Coronary artery (tissue), 2 donors: Measurements from ENCODE around the gene LARP4B.

Source experiments
- DNase-seq: peaks from one replicate; pipeline ENCODE4 v3.0.0-alpha.2; 2017; ENCODE audit warnings: low spot score
- H3K27ac ChIP-seq, 2 donors: fragments of 200-600 bp; sonication (generic); one replicate each; pipeline ENCODE4 v1.5.1; 2016 to 2019
- H3K4me3 ChIP-seq: fragments of 200-600 bp; sonication (generic); 2 replicates; pipeline ENCODE4 v1.5.1; 2016; ENCODE audit warnings: mild to moderate bottlenecking, moderate library complexity
- CTCF ChIP-seq: fragments of 200-600 bp; sonication (generic); IDR thresholded peaks from one replicate; pipeline ENCODE4 v1.5.1; 2019; ENCODE audit warnings: antibody characterized with exemption

LARP4B gene

DNA sequence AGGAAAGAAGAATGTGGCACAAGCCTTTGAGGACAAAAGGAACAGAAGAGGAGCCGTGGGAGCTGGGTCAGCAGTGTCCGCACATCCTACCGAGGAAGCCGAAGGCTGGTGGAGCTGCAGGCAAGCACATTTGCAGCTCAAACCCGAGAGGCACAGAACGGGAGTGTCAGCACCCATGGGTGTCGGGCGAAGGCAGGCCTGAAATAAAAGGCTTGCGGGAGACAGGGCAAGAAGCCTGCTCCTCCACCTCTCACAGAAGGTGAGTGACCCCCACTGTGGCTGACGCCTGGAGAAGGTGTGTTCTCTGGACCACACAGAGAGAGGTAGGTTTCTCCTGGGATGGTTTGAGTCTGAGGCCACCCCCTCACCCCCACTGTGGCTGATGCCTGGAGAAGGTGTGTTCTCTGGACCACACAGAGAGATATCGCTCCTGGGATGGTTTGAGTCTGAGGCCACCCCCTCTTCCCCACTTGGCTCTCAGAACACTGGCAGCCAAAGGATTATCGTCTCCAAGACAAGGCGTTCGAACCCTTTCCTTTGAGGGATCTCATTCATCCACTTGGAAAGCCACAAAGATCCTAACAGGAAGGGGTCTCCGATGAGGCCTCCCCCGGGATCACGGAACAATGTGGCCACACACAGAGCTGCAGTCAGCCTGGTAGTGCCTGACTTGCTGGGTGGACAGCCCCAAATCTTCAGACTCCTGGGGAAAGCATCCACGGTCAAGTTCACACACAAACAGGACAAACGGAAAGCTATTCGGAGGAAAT, 35.1 kb upstream of the LARP4B start:
- DNase-seq: no peak
- no peak for TF ChIP-seq CTCF
- no peak overlapping the region for H3K4me3 ChIP-seq
- H3K27ac ChIP-seq: no peak overlapping the region

DNA sequence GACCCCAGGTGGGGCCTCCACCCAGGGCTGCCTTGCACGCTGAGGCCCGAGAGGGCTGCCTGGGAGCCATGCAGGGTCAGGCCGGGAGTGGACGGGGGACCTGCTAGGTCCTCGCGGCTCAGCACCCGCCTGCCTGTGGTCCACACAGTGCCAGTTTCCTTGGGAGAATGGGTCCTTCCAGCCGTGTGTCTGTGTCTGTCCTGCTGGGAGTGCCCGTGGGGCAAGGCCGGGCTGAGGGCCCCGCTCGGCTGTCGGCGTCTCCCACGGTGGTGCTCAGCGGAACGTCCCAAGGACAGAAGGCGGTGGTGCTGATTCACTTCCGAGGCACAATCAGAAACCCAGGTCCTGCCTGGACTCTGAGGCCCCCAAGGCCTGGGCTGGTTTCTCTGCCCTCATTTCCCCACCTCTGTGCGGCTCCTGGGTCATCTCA, 33.5 kb upstream of the LARP4B start:
- H3K4me3 ChIP-seq: no peak overlapping the region
- H3K27ac ChIP-seq: no peak overlapping the region
- DNase-seq: no peak
- no peak for TF ChIP-seq CTCF

DNA sequence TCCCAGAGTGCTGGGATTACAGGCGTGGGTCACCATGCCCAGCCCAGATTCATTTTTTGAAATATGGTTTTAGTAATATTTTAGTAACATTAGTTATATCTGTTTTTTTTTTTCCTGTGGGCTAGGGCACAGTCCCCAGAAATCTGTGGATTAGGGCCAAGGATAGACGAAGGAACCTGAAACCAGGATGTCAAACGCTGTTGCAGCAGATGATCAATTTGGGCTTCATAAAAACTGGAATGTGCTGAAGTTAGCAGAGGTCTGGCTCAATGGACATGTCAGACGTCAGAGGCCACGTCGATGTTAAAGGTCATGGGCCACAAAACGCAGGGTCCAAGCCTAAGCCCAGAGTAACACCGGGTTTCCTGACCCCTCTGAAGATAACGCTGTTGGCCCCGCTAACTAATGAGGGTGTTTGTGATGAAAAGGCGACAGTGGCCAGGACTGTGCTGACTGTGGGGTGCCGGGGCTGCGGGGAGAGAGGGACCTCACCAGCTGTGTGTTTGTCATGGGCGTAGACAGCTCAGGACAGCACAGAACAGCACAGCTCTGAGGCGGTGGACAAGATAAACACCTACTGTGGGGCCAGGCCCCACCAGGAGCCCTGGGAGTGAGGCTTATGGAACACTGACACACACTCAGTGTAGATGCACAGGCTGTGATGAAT, 32.9 kb upstream of the LARP4B start:
- DNase-seq: no peak
- TF ChIP-seq CTCF: no peak
- no peak overlapping the region for H3K4me3 ChIP-seq
- no peak overlapping the region for H3K27ac ChIP-seq

DNA sequence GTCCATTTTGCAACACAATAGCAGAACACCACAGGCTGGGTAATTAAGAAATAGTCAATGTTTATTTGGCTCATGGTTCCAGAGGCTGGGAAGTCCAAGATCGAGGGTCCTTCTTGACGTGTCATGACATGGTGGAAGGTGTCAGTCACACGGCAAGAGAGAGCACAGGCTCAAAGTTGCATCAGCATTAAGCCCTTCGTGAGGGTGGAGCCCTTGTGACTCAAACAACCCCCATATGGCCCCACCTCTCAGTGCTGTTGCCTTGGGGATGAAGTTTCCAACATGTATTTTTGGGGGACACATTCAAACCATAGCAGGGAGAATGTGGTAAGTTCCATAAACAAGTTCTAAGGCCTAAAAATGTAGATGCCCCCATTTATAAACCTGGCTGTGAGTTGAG, 32.1 kb upstream of the LARP4B start:
- no peak for TF ChIP-seq CTCF
- no peak overlapping the region for H3K27ac ChIP-seq
- H3K4me3 ChIP-seq: no peak overlapping the region
- no peak for DNase-seq

- TF ChIP-seq CTCF: no peak
- no peak for DNase-seq
These were observed 31.7 kb upstream of the LARP4B start for GRCh38 chr10:963186-963585.

GRCh38 chr10:962342-962741, 30.8 kb upstream of the LARP4B start:
- no peak for TF ChIP-seq CTCF

More at GRCh38 chr10:963186-963585, 31.7 kb upstream of the LARP4B start:
- no peak overlapping the region for H3K4me3 ChIP-seq
- H3K27ac ChIP-seq: no peak overlapping the region

DNA sequence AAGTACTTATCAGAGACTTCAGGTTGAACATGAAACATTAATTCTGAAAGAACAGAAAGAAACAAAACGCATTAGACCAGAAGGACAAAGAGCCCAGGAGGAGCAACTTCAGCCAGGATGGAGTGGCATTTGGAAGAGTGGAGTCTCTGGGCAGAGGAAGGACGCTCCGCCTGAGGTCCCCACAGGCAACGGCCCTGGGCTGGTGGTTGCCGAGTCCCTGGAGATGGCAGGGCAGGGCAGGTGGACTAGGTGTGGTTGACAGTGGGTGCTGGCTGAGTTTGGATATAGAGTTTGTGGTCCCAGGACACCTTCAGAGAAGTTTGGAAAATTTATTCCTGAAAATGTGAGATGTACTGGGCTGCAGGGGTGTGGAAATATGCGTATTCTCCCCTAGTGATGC, 27.4 kb upstream of the LARP4B start:
- no peak overlapping the region for H3K27ac ChIP-seq
- no peak overlapping the region for H3K4me3 ChIP-seq
- no peak for TF ChIP-seq CTCF
- no peak for DNase-seq

More at GRCh38 chr10:962342-962741, 30.8 kb upstream of the LARP4B start:
- no peak for DNase-seq
- H3K27ac ChIP-seq: no peak overlapping the region
- H3K4me3 ChIP-seq: no peak overlapping the region
